OCI-LY7 (cell line): ENCODE data around the gene IGSF8. TPM values are rescaled to one million over a fixed set of nuclear protein-coding genes. Genes with fewer than 3 reads are reported as not detected.

Experiments used
- BruUV-seq: library from RNA; stranded (reverse); fragments of 400-500 nt; replicated peaks from 2 replicates; lab custom pipeline; 2021; lab: Mats Ljungman, UMichigan
- CTCF ChIA-PET: fragments of 300-600 bp; sonication (Branson Sonifier 250); formaldehyde crosslinking; loops from one replicate; lab custom pipeline; 2022; ENCODE audit warnings: antibody characterized with exemption; ENCODE audit not compliant: unreplicated experiment; lab: Charles Lee
- POLR2A ChIA-PET: fragments of 300-600 bp; sonication (Branson Sonifier 250); formaldehyde crosslinking; loops from one replicate; lab custom pipeline; 2022; ENCODE audit warnings: antibody characterized with exemption; lab: Charles Lee
- DNase-seq: peaks from one replicate; pipeline ENCODE4 v3.0.0-alpha.2; 2015; ENCODE audit warnings: low spot score
- H2AFZ ChIP-seq: fragments of 200-600 bp; sonication (generic), shearing (Covaris generic); 2 replicates; pipeline ENCODE4 v1.6.1; 2014; ENCODE audit warnings: mild to moderate bottlenecking, antibody characterized with exemption, low read length, moderate library complexity
- H3K27ac ChIP-seq: fragments of 200-600 bp; sonication (generic); 2 replicates; pipeline ENCODE4 v1.5.1; 2014; ENCODE audit warnings: mixed run types, low read depth, mild to moderate bottlenecking, moderate library complexity, low read length, inconsistent platforms; ENCODE audit not compliant: poor library complexity, severe bottlenecking
- H3K36me3 ChIP-seq: fragments of 200-600 bp; sonication (generic); 2 replicates; pipeline ENCODE4 v1.6.1; 2014; ENCODE audit warnings: mild to moderate bottlenecking, antibody characterized with exemption, low read length, moderate library complexity, mixed read lengths; ENCODE audit not compliant: insufficient read depth
- H3K4me1 ChIP-seq: fragments of 200-600 bp; sonication (generic); 2 replicates; pipeline ENCODE4 v1.5.1; 2014; ENCODE audit warnings: mild to moderate bottlenecking, low read length; ENCODE audit not compliant: insufficient read depth, poor library complexity, severe bottlenecking
- H3K4me2 ChIP-seq: fragments of 200-600 bp; sonication (generic); 2 replicates; pipeline ENCODE4 v1.6.1; 2014; ENCODE audit warnings: mild to moderate bottlenecking, low read length
- H3K4me3 ChIP-seq: fragments of 200-600 bp; sonication (generic); 2 replicates; pipeline ENCODE4 v1.5.1; 2014; ENCODE audit warnings: mild to moderate bottlenecking, low read depth, low read length; ENCODE audit not compliant: poor library complexity, severe bottlenecking
- H3K79me2 ChIP-seq: fragments of 200-600 bp; sonication (generic); 2 replicates; pipeline ENCODE4 v1.6.1; 2016; ENCODE audit warnings: low read depth, mild to moderate bottlenecking, low read length, moderate library complexity, mixed read lengths; ENCODE audit not compliant: insufficient read depth
- H3K9me2 ChIP-seq: fragments of 200-600 bp; sonication (generic); 2 replicates; pipeline ENCODE4 v1.6.1; 2016; ENCODE audit warnings: mild to moderate bottlenecking, low read length, mixed read lengths; ENCODE audit not compliant: insufficient read depth
- H3K9me3 ChIP-seq: fragments of 200-600 bp; sonication (generic); 2 replicates; pipeline ENCODE4 v1.6.1; 2014; ENCODE audit warnings: mild to moderate bottlenecking, mixed run types, low read length, mixed read lengths
- H4K20me1 ChIP-seq: fragments of 200-600 bp; sonication (generic); 2 replicates; pipeline ENCODE4 v1.6.1; 2014; ENCODE audit warnings: mild to moderate bottlenecking, antibody characterized with exemption, low read length, moderate library complexity, mixed read lengths; ENCODE audit not compliant: insufficient read depth
- EZH2phosphoT487 ChIP-seq: fragments of 200-600 bp; sonication (generic); IDR thresholded peaks from 2 replicates; pipeline ENCODE4 v1.6.1; 2018; ENCODE audit warnings: low read depth, borderline replicate concordance, mild to moderate bottlenecking, mixed run types, antibody characterized with exemption, low read length, moderate library complexity, mixed read lengths
- intact Hi-C: fragments of 100-400 bp; cut with micrococcal nuclease; formaldehyde crosslinking; loops from one replicate; pipeline ENCODE4 v1.10.0; 2022; ENCODE audit not compliant: unreplicated experiment
- total RNA-seq, 2 experiments: library from RNA; depleted of rRNA in 1 of 2; stranded (reverse); fragments of >200 nt in 1 of 2; shearing (Covaris generic) in 1 of 2; gene quantifications; 2 replicates each; pipeline ENCODE4 v1.2.3, GENCODE V29; 2014 to 2022
- TF ChIP-seq, protein P1 (sequence below): fragments of 200-600 bp; sonication (generic); conservative IDR thresholded peaks from 2 replicates; pipeline ENCODE4 v1.5.1; 2014; ENCODE audit warnings: mild to moderate bottlenecking, antibody characterized with exemption, low read length, moderate library complexity, mixed read lengths

Gene IGSF8
- total RNA-seq, 2 experiments from 2014 or later = 18.7 to 28.7 TPM

DNA sequence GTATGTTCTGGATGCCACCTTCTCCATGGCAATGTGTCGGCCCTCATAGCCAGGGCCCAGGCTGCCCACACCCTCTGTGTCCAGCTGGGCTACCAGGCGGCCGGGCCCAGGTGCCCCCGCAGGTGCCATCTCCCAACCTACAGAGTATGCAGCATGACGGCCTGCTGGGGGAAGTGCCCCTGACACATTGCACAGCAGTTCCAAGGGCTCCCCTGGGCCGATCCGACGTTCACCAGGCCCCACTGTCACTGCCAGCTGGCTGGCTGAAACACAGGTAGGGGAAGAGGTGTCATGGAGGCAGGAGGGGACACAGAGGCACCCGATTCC, 5.4 kb downstream of the IGSF8 start:
- Histone ChIP-seq H3K4me2 (no peak overlapping the region), H3K9me2 (no peaks in the 10 kb centered on the region), H3K4me3 (no peak overlapping the region), H2AFZ (no peak overlapping the region), H3K9me3 (no peaks in the 10 kb centered on the region), H3K27ac (no peak overlapping the region), H3K4me1 (peaks cover 21% of the 10 kb centered on the region), H4K20me1 (no peaks in the 10 kb centered on the region), H3K79me2 (peaks cover 7% of the 10 kb centered on the region; the same call in 1 of the 2 replicates), H3K36me3 (peaks cover 23% of the 10 kb centered on the region; the same call in 1 of the 2 replicates)
- POLR2A ChIA-PET = no interaction called here
- no peak for TF ChIP-seq EZH2phosphoT487
- TF ChIP-seq, protein P1, sequence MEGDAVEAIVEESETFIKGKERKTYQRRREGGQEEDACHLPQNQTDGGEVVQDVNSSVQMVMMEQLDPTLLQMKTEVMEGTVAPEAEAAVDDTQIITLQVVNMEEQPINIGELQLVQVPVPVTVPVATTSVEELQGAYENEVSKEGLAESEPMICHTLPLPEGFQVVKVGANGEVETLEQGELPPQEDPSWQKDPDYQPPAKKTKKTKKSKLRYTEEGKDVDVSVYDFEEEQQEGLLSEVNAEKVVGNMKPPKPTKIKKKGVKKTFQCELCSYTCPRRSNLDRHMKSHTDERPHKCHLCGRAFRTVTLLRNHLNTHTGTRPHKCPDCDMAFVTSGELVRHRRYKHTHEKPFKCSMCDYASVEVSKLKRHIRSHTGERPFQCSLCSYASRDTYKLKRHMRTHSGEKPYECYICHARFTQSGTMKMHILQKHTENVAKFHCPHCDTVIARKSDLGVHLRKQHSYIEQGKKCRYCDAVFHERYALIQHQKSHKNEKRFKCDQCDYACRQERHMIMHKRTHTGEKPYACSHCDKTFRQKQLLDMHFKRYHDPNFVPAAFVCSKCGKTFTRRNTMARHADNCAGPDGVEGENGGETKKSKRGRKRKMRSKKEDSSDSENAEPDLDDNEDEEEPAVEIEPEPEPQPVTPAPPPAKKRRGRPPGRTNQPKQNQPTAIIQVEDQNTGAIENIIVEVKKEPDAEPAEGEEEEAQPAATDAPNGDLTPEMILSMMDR = no peak
- CTCF ChIA-PET = no interaction called here
- no peak for DNase-seq
- BruUV-seq = no TSS peak
- intact Hi-C loops = no loop called here

DNA sequence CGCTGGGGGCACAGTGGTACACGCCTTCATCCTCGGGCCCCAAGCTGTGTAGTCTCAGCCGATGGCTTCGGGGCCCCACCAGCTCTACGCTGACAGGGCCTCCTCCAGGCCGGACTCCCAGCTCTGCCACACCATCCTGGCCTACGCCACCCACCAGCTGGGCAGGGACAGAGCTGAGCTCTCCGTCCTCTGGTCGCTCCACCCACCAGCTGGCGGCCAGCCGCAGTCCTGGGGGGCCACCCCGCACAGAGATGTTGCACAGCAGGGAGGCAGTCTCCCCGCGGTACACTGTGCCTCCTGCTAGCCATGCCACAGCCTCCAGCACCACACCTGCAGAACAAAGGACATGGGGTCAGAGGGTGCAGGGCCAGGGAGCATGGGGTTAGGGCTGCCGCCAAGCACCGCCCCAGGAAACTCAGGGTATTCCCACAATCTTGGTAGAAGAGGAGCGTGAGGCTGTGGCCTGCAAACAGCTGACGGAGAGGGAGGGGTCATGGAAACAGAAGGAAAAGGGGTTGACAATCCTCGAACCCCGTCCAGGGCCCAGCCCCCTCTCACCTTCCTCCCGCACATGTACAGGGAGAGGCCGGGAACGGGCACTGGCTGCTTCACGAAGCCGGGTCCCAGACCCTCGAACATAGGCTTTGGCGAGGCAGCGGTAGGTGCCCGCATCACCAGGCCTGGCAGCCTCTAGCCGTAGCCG, 5.9 kb downstream of the IGSF8 start:
- CTCF ChIA-PET = no interaction called here
- Histone ChIP-seq H3K36me3 (peaks cover 23% of the 10 kb centered on the region; the same call in 1 of the 2 replicates), H4K20me1 (no peaks in the 10 kb centered on the region)

More for the DNA sequence above, 5.9 kb downstream of the IGSF8 start:
- POLR2A ChIA-PET = no interaction called here
- Histone ChIP-seq H2AFZ (no peak overlapping the region), H3K9me3 (no peaks in the 10 kb centered on the region), H3K4me1 (peaks cover 18% of the 10 kb centered on the region), H3K9me2 (no peaks in the 10 kb centered on the region), H3K27ac (no peak overlapping the region), H3K4me3 (no peak overlapping the region), H3K79me2 (peaks cover 2% of the 10 kb centered on the region; the same call in 1 of the 2 replicates), H3K4me2 (no peak overlapping the region)
- intact Hi-C loops = no loop called here
- DNase-seq = no peak
- TF ChIP-seq, protein P1 = no peak
- TF ChIP-seq EZH2phosphoT487 = no peak
- no TSS peak for BruUV-seq
